Measurements from ENCODE around the gene DALRD3. TPM values are rescaled to one million over a fixed set of nuclear protein-coding genes. Genes with fewer than 3 reads are reported as not detected.

The DALRD3 gene
- total RNA-seq, 2 experiments from 2014 or later, result 19.5 to 19.7 TPM

DNA sequence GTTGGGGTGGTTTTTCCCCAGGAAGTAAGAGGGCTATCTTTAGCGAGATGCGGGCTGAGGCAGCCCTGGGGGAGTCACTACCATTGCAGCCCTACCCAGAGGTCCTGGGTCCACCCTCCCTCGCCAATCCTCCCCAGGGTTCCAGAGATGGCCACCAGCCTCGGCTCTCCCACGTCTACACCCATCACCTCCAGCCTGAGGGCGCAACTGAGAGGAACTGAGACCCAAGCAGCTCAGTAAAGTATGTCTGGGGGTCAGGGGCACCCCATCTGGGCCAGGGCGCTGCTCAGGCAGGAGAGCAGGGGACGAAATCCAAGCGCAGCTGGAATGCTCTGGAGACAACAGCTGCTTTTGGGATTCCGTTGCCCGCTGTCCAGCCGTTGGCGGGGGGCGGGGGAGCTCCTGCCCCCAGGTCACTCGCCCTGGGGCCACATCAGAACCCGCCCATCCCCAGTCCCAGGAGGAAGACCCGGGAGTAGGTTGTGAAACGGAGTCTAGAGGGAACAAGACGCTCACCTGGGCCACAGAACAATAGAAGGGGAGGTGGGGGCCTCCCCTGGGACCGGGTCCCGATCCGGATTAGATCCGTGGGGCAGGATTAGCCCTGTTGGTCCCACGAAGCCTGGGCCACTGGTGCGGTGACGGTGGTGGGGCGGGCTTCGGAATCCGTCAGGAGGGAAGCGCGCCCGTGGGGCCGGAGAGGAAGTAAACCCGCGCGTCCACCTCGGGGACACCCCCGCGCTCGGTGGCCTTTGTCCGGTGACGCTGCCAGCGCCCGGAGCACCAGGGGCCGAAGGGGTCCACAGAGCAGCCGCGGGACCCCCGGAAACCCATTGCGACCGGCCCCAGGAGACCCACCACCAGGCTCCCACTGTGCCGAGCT, 2.2 kb upstream of the DALRD3 start:
- peaks cover 45% of the 10 kb centered on the region for H3K4me1 Mint-ChIP-seq (ENCODE audit: low read depth)
- CTCF ChIA-PET, result interaction anchor here (0.6 to 8.7 kb wide), 6 partner anchors 11 to 1252 kb away, joined by 3 to 84 read pairs (median 12); partner anchors contain the start of genes P4HTM, QRICH1 and WDR6
- peak overlapping the region; percentile 95 for H3K27ac Mint-ChIP-seq
- peak overlapping the region; percentile 96 for H3K4me3 Mint-ChIP-seq
- intact Hi-C loops (cut with micrococcal nuclease), result loop anchor here (1.0 to 10.0 kb wide), 11 partner anchors 9 to 767 kb away; partner anchors contain the start of genes APEH, CCDC71, GMPPB and GPX1
- peaks cover 29% of the 10 kb centered on the region for H3K36me3 Mint-ChIP-seq (ENCODE audit: low read depth)
- peak; percentile 50 for DNase-seq
- H3K9me3 Mint-ChIP-seq, result no peaks in the 10 kb centered on the region
- H3K27me3 Mint-ChIP-seq (ENCODE audit: low read depth), result no peaks in the 10 kb centered on the region

DNA sequence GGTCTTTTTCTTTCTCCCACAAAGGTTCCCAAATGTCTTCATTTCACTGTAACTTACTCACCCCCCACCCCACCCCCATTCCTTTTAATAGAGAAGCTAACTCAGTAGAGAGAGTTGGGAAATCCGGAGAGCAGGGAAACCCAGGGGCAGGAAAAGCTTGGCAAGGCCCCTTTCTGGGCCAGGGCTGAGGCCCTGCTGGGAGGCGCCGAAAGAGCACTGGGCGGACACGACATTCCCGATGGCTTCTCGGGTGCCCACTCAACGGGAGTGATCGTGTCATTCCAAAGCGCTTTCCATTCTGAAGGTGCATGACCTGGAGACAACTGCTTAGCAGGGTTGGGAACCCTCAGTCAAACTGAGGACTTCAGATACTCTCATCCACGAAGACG, 1.6 kb upstream of the DALRD3 start:
- CTCF ChIA-PET, result interaction anchor here (0.6 to 8.7 kb wide), 5 partner anchors 10 to 75 kb away, joined by 3 to 84 read pairs (median 5); partner anchors contain the start of genes QRICH1 and WDR6
- H3K27me3 Mint-ChIP-seq (ENCODE audit: low read depth), result no peaks in the 10 kb centered on the region

DNA sequence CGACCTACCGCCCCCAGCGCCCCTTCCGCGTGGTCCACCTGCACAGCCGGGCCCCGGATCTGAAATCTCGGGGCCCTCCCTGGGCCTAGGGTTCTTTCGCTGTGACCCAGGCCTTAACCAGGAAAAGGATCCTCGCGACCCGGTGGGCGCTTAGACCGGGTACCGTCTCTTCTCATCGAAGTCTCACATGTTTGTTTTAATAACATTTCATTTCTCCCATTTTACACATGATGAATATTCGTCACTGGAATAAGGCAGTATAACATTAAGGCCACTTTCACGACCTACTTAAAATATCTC, 277 bp upstream of the DALRD3 start:
- H3K4me1 Mint-ChIP-seq (ENCODE audit: low read depth), result peaks cover 26% of the 10 kb centered on the region
- no peak for DNase-seq
- CTCF ChIA-PET, result interaction anchor here (8.7 kb wide), 1 partner anchor 9 kb away, joined by 84 read pairs; the partner anchor contains the start of gene WDR6
- no peaks in the 10 kb centered on the region for H3K9me3 Mint-ChIP-seq
- no peaks in the 10 kb centered on the region for H3K27me3 Mint-ChIP-seq (ENCODE audit: low read depth)
- intact Hi-C loops (cut with micrococcal nuclease), result loop anchor here (1.0 kb wide), 1 partner anchor 100 kb away; the partner anchor contains the start of gene ARIH2
- H3K4me3 Mint-ChIP-seq, result peak overlapping the region; percentile 96
- peak overlapping the region; percentile 68 for H3K27ac Mint-ChIP-seq
- peaks cover 24% of the 10 kb centered on the region for H3K36me3 Mint-ChIP-seq (ENCODE audit: low read depth)

More for the DNA sequence above, 1.6 kb upstream of the DALRD3 start:
- peaks cover 28% of the 10 kb centered on the region for H3K36me3 Mint-ChIP-seq (ENCODE audit: low read depth)
- H3K9me3 Mint-ChIP-seq, result no peaks in the 10 kb centered on the region
- peak overlapping the region; percentile 96 for H3K4me3 Mint-ChIP-seq
- H3K27ac Mint-ChIP-seq, result peak overlapping the region; percentile 85
- no peak for DNase-seq
- H3K4me1 Mint-ChIP-seq (ENCODE audit: low read depth), result peaks cover 39% of the 10 kb centered on the region
- intact Hi-C loops (cut with micrococcal nuclease), result loop anchor here (5.0 to 10.0 kb wide), 6 partner anchors 147 to 767 kb away; partner anchors contain the start of genes APEH, CCDC71, GMPPB and GPX1

DNA sequence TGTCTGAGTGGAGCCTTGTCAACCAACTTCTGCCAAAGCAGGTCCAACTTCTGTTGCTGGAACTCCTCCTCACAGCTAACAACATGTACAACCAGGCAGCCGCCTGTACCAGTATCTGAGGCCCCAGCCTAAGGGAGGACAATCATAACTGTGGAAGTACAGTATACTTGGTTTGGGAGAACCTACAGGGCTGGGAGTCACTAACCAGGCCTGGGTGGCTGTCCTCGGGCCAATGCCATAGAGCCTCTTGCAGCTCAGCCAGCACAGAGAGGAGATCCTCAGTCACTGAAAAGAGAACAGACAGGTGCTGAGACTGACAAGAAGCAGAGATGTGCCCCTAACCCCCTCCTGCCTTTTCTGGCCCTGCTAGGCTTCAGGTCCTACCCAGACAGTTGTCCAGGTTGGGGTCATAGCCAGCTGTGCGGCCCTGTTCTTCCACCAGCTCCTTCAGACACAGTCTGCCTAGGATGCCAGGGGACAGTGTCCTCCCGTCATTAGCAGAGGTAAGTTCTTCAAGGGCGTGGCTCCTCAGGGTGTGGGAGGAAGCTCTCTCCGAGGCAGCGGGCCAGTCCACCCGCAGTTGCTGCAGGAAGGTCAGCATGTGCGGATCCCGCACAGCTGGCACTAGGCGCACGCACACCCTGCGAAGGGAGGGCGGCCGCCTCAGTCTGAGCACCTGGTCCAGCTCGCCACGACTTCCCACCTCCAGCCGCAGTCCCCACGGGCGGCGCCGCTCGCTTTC, 980 bp downstream of the DALRD3 start:
- CTCF ChIA-PET, result interaction anchor here (1.3 to 8.7 kb wide), 2 partner anchors 8 to 30 kb away, joined by 6 to 84 read pairs; partner anchors contain the start of gene WDR6
- Mint-ChIP-seq H3K4me3 (peak overlapping the region; percentile 96), H3K4me1 (ENCODE audit: low read depth) (peaks cover 18% of the 10 kb centered on the region), H3K27me3 (ENCODE audit: low read depth) (no peaks in the 10 kb centered on the region), H3K36me3 (ENCODE audit: low read depth) (peaks cover 14% of the 10 kb centered on the region), H3K27ac (no peak overlapping the region), H3K9me3 (no peaks in the 10 kb centered on the region)
- intact Hi-C loops (cut with micrococcal nuclease), result no loop called here
- DNase-seq, result no peak

DNA sequence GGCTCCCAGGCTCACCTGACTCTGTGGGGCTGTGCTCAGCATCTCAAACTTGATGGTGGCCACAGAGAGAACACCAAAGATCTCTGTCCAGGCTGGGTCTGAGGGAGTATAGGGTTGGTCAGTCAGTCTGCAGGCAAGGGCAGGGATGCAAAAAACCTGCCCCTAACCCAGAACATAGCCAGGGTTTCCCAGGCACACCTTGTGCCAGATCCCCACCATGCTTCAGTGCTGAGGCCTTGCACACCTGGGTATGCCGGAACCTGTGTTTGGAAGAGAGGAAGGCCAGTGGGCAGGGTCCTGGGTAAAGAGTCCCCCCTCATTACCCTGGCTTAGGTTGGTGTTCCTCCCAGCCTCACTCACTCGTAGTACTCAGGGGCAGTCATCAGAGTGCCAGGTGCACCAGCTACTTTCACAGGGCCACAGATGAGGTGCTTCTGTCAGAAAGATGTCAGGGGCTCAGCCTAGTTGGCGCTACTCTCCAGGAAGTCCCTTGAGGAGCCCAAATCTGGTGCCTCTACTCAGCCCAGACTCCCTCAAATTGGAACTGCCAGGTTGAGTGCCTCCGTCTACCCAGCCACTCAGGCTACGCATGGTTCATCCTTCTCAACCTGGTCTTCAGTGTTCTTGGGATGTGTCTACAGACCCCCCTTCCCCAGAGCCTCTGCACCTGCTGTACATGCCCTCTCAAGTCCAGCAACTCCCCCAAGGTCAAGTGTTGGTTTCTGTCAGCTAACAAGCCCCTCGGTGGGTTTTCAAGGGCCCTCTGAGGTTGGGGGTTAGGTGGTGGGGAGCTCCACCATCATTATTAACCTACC, 1.8 kb downstream of the DALRD3 start:
- H3K4me3 Mint-ChIP-seq, result no peak overlapping the region
- no peak overlapping the region for H3K27ac Mint-ChIP-seq
- peaks cover 16% of the 10 kb centered on the region for H3K36me3 Mint-ChIP-seq (ENCODE audit: low read depth)
- DNase-seq, result no peak
- CTCF ChIA-PET, result interaction anchor here (1.3 to 8.7 kb wide), 2 partner anchors 7 to 29 kb away, joined by 6 to 84 read pairs; partner anchors contain the start of gene WDR6
- no peaks in the 10 kb centered on the region for H3K9me3 Mint-ChIP-seq
- peaks cover 18% of the 10 kb centered on the region for H3K4me1 Mint-ChIP-seq (ENCODE audit: low read depth)
- no peaks in the 10 kb centered on the region for H3K27me3 Mint-ChIP-seq (ENCODE audit: low read depth)
- intact Hi-C loops (cut with micrococcal nuclease), result no loop called here

DNA sequence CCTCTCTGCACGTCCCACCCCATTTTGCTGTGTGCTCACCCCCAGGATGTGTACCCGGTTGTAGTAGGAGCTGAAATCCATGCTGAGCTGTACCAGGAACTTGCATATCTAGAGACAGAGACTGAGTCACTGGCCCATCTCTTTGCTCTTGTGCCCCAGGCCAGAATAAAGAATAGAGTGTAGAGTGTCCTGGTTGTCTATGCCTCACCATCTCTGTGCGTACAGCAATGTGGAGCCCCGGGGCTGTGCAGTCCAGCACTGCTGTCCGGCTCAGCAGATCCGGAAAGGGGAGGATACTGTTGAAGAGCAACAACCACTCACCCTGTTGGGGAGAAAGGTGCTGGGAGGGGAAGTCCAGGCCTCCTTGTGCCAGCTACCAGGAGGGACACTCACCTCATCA, 2.6 kb downstream of the DALRD3 start:
- DNase-seq, result no peak
- H3K4me3 Mint-ChIP-seq, result no peak overlapping the region
- H3K9me3 Mint-ChIP-seq, result no peaks in the 10 kb centered on the region
- H3K4me1 Mint-ChIP-seq (ENCODE audit: low read depth), result peaks cover 18% of the 10 kb centered on the region
- CTCF ChIA-PET, result interaction anchor here (0.5 to 8.7 kb wide), 3 partner anchors 6 to 259 kb away, joined by 3 to 84 read pairs (median 8); partner anchors contain the start of gene WDR6
- H3K27ac Mint-ChIP-seq, result no peak overlapping the region
- intact Hi-C loops (cut with micrococcal nuclease), result no loop called here
- peaks cover 18% of the 10 kb centered on the region for H3K36me3 Mint-ChIP-seq (ENCODE audit: low read depth)
- H3K27me3 Mint-ChIP-seq (ENCODE audit: low read depth), result no peaks in the 10 kb centered on the region

DNA sequence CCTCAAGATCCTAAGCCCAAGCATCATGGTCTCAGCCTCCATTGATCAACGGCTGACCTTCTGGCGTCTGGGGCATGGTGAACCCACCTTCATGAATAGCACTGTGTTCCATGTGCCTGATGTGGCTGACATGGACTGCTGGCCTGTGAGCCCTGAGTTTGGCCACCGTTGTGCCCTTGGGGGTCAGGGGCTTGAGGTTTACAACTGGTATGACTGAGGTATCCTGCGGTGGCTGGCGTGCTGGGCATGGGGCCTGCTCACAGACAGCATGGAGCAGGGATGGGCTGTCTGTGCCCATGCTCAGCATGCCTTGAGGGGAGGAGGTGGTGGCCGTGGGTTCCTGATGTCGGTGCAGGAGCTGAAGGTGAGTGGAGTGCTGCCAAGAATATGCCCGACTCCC, 3.3 kb downstream of the DALRD3 start:
- no peak for DNase-seq
- Mint-ChIP-seq H3K27ac (peak overlapping the region; percentile 34), H3K9me3 (no peaks in the 10 kb centered on the region), H3K27me3 (ENCODE audit: low read depth) (no peaks in the 10 kb centered on the region), H3K36me3 (ENCODE audit: low read depth) (peaks cover 18% of the 10 kb centered on the region), H3K4me3 (peak overlapping the region; percentile 11), H3K4me1 (ENCODE audit: low read depth) (peaks cover 16% of the 10 kb centered on the region)
- intact Hi-C loops (cut with micrococcal nuclease), result no loop called here
- CTCF ChIA-PET, result interaction anchor here (0.9 to 8.7 kb wide), 3 partner anchors 5 to 27 kb away, joined by 3 to 84 read pairs (median 8); partner anchors contain the start of gene WDR6

DNA sequence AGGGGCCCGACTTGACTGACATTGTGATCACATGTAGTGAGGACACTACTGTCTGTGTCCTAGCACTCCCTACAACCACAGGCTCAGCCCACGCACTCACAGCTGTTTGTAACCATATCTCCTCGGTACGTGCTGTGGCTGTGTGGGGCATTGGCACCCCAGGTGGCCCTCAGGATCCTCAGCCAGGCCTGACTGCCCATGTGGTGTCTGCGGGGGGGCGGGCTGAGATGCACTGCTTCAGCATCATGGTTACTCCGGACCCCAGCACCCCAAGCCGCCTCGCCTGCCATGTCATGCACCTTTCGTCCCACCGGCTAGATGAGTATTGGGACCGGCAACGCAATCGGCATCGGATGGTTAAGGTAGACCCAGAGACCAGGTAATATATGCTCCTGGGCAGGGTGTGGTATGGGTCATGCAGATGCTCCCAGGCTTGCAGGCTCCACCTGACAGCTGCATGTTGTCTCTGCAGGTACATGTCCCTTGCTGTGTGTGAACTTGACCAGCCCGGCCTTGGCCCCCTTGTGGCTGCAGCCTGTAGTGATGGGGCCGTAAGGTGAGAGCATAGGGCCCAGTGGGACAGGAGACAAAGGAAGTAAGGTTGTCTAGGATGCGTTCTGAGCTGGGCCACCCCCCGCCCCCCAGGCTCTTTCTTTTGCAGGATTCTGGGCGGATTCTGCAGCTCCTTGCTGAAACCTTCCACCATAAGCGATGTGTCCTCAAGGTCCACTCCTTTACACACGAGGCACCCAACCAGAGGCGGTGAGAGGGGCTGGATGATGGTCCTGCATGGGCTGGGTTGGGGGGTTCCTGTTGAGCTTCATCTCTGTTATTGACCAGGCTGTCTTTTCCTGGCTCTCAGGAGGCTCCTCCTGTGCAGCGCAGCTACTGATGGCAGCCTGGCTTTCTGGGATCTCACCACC, 4.4 kb downstream of the DALRD3 start:
- Mint-ChIP-seq H3K36me3 (ENCODE audit: low read depth) (peaks cover 18% of the 10 kb centered on the region), H3K9me3 (no peaks in the 10 kb centered on the region), H3K4me3 (no peak overlapping the region), H3K4me1 (ENCODE audit: low read depth) (peaks cover 10% of the 10 kb centered on the region), H3K27me3 (ENCODE audit: low read depth) (no peaks in the 10 kb centered on the region), H3K27ac (no peak overlapping the region)
- DNase-seq, result no peak
- CTCF ChIA-PET, result interaction anchor here (0.8 to 9.2 kb wide), 7 partner anchors 5 to 82 kb away, joined by 3 to 84 read pairs (median 4); partner anchors contain the start of genes DALRD3, NDUFAF3 and P4HTM
- intact Hi-C loops (cut with micrococcal nuclease), result no loop called here

DNA sequence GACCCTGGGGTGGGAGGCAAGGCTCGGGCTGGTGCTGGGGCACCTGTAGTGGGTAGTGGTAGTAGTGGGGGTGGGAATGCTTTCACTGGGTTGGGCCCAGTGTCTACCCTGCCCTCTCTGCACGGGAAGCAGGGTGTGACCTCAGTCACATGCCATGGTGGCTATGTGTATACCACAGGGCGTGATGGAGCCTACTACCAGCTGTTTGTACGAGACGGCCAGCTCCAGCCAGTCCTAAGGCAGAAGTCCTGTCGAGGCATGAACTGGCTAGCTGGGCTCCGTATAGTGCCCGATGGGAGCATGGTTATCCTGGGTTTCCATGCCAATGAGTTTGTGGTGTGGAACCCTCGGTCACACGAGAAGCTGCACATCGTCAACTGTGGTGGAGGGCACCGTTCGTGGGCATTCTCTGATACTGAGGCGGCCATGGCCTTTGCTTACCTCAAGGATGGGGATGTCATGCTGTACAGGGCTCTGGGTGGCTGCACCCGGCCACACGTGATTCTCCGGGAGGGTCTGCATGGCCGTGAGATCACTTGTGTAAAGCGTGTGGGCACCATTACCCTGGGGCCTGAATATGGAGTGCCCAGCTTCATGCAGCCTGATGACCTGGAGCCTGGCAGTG, 5.2 kb downstream of the DALRD3 start:
- peaks cover 11% of the 10 kb centered on the region for H3K4me1 Mint-ChIP-seq (ENCODE audit: low read depth)
- peaks cover 17% of the 10 kb centered on the region for H3K36me3 Mint-ChIP-seq (ENCODE audit: low read depth)
- intact Hi-C loops (cut with micrococcal nuclease), result no loop called here
- H3K27me3 Mint-ChIP-seq (ENCODE audit: low read depth), result no peaks in the 10 kb centered on the region
- DNase-seq, result no peak
- H3K4me3 Mint-ChIP-seq, result no peak overlapping the region
- CTCF ChIA-PET, result interaction anchor here (1.0 to 9.2 kb wide), 5 partner anchors 6 to 83 kb away, joined by 3 to 84 read pairs (median 5); partner anchors contain the start of genes DALRD3, NDUFAF3 and P4HTM
- no peaks in the 10 kb centered on the region for H3K9me3 Mint-ChIP-seq
- H3K27ac Mint-ChIP-seq, result no peak overlapping the region

DNA sequence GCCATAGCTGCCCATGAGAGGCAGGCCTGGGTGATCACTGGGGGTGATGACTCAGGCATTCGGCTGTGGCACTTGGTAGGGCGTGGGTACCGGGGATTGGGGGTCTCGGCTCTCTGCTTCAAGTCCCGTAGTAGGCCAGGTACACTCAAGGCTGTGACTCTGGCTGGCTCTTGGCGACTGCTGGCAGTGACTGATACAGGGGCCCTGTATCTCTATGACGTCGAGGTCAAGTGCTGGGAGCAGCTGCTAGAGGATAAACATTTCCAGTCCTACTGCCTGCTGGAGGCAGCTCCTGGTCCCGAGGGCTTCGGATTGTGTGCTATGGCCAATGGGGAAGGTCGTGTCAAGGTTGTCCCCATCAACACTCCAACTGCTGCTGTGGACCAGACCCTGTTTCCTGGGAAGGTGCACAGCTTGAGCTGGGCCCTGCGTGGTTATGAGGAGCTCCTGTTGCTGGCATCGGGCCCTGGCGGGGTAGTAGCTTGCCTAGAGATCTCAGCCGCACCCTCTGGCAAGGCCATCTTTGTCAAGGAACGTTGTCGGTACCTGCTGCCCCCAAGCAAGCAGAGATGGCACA, 5.9 kb downstream of the DALRD3 start:
- H3K27ac Mint-ChIP-seq, result no peak overlapping the region
- intact Hi-C loops (cut with micrococcal nuclease), result no loop called here
- CTCF ChIA-PET, result interaction anchor here (1.0 to 9.2 kb wide), 3 partner anchors 7 to 24 kb away, joined by 4 to 84 read pairs (median 23); partner anchors contain the start of genes DALRD3, NDUFAF3 and P4HTM

More for the DNA sequence above, 5.9 kb downstream of the DALRD3 start:
- H3K4me1 Mint-ChIP-seq (ENCODE audit: low read depth), result peaks cover 15% of the 10 kb centered on the region
- no peak for DNase-seq
- H3K36me3 Mint-ChIP-seq (ENCODE audit: low read depth), result peaks cover 20% of the 10 kb centered on the region
- H3K4me3 Mint-ChIP-seq, result no peak overlapping the region
- H3K27me3 Mint-ChIP-seq (ENCODE audit: low read depth), result no peaks in the 10 kb centered on the region
- no peaks in the 10 kb centered on the region for H3K9me3 Mint-ChIP-seq

All from activated naive CD4-positive, alpha-beta T cell treated with anti-CD3 and anti-CD28 coated beads for 36 hours (primary cell).